Effector CD8-positive, alpha-beta T cell (primary cell): ENCODE results near the gene CAMK4.
"Not testable (repeated sequence)": the region's sequence is repeated elsewhere in the genome, so short reads cannot be mapped to it uniquely, and the experiment has no call there.

Source experiments
- DNase-seq: peaks from one replicate; lab custom pipeline; 2025; lab: John Stamatoyannopoulos, UW

CAMK4 gene

DNA sequence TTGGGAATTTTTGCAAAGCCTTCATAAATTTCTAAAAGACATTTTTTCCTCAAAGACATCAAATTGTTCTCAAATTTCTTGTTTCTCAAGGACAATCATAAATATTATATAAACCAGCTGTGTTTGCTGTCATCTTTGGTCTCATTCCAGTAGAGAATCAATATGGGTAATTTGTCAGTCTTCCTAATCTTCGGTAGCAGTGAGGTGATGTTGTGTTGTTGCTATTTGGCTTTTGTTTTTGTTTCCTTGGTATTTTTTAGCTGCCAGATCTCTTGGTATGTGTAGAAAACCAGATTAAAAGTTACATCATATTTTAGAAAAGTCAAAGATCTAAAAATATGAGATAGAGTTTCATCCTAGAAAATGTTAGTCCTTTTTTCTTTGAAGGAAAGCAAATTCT is 87.5 kb downstream of the CAMK4 start:
- DNase-seq = no peak

DNA sequence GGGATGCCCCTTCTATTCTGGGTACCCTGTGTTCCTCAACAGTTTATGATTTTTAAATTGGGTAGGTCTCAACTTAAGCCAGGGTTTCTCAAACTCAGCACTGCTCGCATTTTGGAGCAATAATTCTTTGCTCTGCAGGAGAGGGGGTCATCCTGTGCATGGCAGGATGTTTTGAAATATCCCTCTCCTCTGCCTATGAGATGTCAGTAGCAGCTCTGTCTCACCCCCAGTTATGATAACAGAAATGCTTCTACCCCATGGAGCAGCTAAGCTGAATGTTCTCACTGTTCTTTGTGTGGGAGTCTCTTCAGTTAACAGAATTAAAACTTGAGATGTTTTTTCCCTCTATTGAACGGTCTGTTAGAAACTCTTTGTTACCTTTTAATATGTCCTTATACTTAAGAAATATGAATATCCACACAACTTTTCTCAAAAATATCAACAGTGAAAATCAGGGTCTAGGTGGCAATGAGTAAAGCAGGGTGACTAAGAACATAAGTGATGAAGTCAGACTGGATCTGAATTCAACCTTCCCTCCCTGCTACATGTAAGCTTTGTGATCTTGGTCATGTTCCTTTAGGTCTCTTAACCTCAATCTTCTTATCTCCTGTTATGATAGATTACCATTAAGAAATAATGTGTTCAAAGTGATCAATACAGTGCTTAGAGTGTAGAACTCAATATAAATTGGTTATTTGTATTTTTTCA is 89.0 kb downstream of the CAMK4 start:
- DNase-seq = no peak

DNA sequence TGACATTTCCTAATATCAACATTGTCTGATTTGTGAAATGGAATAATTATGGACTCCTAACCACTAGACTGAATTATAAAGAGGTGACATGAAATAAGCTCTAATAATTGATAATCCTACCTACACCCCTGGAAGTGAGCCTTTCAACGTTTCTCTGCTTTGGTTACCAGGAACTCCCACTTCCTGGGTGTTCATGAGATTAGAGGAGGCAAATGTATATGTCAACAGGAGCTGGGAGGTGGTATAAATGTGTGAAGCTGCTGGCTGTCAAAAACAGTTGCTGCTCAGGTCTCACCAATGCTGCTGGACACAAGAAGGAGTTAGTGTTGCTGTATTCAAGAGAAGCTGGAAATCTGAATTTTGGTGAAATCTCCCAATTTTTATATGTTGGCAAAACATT is 96.8 kb downstream of the CAMK4 start:
- DNase-seq = no peak

DNA sequence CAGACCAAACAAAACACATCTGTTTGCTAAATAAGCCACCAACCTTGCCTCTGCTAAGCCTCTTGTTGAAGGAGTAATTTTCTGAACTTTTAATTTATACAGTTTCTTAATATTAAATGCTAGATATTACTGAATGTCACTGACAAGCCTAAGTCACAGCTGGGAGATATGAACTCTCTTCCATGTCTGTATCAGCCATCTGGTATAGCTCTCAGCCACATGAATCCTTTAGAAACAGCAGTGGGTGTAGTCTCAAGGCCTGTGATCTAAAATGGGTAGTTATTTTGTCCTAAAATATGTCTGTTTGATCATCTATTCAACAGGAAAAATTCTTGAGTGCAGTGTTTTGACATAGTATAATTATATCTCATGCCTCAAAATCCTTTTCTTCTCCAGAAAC is 97.2 kb downstream of the CAMK4 start:
- DNase-seq = no peak

DNA sequence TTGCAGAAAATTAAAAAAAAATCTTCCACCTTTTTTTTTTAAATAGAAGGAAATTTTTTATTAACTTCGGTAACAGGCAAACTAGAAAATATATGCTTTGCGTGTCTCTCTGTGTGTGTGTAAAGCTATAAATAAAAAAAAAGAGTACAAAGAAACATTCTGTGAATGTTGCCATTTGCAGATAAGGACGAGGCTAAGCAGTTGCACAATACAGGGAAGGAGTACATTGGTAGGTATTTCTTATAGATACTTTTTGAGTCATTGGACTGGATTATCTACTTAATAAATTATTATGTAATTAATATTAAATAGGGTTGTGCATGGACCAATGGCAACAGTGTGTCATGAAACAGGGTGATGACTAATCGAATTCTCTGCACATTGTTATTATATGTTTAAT is 102.4 kb downstream of the CAMK4 start:
- DNase-seq = no peak

DNA sequence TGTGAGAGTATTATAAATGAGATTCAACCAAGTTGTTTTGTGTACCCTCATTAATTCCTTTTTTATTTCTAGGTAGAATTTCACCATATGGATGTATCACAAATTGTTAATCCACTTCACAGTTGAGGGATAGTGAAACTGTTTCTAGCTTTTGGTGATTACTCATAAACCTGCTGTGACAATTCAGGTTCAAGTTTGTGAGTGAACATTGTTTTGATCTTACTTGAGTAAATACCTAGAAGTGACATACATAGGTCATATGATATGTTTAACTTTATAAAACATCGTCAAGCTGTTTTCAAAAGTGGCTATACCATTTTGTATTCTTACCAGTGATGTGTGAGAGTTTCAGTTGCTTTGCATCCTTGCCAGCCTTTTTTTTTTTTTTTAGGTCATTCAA is 112.9 kb downstream of the CAMK4 start:
- DNase-seq = no peak

DNA sequence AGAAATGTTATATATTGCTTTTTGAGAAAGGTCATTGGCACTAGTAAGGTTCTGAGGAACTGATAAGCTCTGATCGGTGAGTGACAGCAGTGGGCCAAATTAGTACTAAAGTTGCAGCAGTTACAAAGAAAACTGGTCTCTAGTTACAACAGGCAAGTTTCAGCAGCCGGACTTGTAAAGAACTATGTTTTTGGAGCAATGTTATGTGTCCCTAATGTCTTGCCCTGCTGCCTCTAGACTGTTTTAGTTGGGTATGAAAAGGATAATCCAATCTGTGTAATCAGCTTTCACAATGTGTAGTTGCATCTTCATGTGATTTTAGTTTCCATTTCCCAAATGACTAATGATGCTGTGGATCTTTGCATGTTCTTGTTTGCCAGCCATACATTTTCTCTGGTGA is 113.5 kb downstream of the CAMK4 start:
- DNase-seq = no peak

DNA sequence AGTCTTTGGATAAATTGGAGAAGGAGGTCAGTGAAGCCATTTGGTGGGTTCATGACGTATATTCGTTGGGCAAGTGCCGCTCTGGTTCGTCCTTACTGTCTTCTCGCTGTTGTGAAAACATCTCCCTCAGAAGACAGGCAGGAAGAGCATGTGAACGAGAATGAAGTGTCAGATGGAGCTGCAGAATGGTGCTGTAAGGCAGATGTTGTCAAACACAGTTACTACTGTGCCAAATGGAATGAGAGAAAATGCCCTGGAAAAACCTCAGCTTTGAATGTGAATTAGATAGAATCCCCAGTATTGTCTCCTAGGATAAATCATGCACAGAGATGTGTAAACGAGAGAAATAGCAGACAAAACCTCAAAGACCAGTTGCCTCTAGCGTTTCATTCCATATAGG is 121.5 kb downstream of the CAMK4 start:
- no peak for DNase-seq

DNA sequence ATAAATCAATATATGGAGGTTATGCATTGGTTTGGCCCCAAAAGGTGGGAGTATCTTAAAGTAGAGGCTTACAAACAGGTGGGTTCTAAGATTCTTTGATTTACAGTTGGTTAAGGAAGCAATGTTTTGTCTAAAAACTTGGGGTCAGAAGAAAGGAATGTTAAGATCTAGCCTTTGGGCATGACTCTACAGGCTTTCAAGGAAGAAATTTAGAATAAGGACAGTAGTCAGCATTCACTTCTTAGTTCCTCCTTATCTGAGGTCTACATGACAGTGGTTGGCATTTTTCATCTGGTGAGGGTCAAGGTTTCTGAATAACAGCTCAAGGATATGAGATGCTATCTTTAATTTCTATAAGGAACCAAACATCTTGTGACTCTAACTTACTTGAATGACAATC is 122.8 kb downstream of the CAMK4 start:
- no peak for DNase-seq

DNA sequence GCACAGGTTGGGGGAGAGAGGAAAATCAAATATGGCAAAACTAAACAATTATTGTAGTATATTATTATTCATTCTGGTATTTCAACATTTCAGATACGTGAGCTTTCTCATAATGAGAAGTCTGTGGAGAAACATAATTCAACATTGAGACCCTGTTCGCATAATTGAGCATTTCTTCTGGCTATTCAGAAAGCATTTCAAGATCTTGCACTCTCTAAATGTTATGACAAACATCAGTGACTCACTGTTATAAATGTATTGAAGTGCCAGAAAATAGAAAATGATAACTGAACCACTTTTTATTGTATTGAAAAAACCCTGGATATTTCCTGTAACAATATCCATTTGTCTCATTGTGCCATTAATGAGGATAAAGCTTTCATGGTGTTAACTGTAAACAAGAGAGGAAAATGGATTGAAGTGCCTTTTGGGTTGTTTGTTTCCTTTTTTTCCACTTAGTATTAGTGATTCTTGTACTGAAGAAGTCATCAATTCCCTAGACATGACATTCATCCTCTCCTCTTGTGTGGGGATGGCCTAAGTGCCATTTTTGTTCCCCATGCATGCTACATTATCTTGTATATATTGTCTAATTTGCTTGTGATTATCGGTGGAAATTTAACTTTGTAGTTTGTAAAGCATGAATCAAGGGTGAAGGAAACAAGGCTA is 124.6 kb downstream of the CAMK4 start:
- DNase-seq = no peak

DNA sequence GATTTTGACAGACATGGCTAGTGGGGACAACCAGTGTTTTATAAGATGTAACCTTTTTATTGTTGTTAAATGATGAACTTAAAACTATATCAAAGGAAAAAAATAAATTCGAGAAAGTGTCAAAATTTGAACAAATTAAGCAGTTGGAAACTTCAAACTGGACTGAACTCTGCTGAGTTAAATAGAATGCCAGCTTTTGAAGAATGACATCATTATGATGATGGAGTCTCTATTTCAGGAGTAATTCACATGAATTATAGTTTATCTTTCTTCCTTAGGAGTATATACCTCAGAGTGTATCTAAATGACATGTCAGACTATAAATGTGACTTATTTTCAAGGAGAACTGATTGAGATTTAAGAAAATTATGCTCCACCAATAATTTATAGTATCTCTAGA is 125.2 kb downstream of the CAMK4 start:
- DNase-seq = no peak

DNA sequence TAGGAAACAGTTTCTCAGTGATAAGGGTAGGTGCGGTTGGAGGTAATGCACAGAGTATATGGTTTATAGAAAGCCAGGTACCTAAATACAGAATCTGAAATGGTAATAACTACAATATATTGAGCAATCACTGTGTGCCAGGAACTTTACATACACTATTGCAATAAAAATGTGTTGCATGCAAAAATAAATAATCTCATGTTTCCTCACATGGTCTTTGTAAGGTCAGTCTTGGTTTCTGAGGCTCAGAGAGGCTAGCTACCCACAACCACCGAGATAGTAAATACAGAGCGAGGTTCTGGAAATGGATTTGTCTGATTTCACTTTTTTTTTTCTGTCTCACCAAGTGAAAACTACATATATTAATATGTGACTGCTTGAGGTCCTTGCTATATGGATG is 128.9 kb downstream of the CAMK4 start:
- DNase-seq = no peak

DNA sequence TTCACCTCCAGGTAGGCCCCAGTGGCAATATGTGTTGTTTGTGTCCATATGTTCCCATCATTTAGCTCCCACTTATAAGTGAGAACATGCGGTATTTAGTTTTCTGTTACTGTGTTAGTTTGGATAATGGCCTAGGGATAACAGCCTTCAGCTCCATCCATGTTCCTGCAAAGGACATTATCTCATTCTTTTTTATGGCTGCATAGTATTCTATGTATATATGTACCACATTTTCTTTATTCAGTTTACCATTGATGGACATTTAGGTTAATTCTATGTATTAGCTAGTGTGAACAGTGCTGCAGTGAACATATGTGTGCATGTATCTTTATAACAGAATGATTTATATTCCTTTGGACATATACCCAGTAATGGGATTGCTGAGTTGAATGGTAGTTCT is 134.5 kb downstream of the CAMK4 start:
- not testable (repeated sequence) for DNase-seq

DNA sequence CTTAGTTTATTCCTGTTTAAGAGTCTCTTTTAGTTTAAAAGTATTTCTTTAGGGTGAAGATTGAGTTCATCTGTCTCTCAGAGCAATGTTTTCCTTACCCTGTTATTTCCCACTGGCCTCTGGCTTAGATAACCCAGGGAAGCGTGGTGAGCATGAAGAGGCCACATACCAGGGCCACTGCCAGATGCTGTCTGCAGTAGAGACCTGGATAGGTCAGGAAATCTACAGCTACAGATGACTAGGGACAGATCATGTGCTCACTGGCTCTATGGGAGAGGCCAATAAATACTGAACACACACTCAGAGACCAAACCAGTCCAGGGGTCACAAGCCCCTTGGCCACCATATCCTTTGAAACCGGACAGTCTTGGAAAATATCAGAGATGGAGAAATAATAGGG is 136.0 kb downstream of the CAMK4 start:
- DNase-seq = no peak

DNA sequence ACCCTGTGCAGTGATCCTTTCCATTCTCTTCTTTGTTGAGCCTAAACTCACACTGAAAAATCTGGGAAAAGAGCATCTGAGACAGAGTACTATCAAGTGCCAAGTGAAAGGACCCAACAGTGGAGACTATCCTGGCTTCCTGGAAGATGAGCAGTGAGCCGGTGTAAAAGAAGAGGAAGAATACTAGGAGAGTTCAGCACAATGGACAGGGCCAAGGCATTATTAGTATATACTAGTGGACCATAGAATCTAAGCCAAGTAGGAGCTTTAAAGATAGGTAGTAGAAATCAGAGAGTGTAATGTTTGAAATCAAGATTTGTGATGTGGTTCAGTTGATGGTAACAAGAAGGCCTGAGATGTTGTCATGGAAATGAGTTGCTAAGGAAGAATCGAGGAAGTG is 140.8 kb downstream of the CAMK4 start:
- DNase-seq = no peak

DNA sequence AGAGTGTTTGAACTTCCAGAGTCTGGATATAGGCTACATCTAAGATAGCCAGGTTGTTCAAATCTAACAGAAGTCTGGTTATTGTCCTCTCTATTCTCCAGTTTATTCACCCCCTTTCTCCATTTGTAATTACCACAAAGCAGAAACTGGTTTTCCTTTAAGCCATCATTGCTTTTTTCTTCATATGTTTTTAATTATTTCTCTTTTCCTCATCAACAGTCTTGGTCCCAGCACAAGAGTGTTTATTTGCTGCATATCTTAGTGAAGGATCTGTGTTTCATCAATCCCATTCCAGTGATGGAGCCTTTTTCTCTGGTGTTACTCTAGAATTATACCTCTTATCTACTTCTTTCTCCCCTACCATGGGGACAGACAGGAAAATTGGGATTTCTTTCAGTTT is 142.2 kb downstream of the CAMK4 start:
- no peak for DNase-seq

DNA sequence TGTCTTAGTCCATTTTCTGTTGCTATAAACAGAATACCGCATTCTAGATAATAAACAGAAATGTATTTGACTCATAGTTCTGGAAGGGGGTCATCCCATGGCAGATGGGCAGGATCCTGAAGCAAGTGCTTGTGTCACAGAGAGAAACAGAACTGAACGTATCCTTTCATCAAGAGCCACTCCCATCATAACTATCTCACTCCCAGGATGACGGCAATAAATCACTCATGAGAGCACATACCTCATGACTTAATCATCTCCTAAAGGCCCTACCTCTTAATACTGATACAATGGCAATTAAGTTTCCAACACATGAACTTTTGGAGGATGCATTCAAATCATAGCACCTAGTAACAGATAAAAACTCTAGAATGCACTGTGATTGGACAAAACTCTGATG is 142.9 kb downstream of the CAMK4 start:
- DNase-seq = no peak

DNA sequence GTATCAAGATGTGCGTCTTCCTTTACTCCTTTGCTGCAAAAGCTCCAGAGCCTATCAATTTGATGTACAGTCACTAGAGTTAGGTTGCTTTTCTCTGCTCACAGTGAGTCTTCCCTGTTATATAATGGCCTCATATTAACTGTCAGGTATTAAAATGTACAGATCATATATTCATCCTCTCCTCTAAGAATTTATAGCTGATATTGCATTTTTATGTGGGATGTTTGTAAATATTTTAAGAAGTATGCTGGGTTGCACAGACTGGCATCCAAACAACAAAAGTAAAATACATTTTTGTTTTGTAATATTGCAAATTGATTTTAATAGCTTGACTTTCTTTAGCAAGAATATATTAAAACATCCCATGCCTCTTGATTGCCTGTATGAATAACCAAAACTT is 148.6 kb downstream of the CAMK4 start:
- no peak for DNase-seq

DNA sequence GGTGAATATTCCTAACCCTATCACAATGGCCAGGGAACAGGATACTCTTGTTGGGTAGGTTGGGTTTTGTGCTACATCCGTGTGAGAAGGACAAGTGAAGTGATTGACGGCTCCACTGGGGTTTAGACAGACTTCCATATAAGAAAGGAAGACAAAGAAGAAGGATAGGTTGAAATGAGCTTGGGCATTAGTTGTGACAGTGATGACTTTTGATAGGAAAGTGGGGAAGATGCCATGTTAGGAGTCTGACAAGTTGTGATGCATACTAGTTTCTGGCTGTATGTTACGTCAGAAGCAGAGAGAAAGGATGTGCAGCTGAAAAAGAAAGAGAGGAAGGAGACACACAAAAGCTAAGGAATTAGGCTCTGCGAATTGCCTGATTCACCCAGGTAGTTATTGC is 150.2 kb downstream of the CAMK4 start:
- DNase-seq = no peak

DNA sequence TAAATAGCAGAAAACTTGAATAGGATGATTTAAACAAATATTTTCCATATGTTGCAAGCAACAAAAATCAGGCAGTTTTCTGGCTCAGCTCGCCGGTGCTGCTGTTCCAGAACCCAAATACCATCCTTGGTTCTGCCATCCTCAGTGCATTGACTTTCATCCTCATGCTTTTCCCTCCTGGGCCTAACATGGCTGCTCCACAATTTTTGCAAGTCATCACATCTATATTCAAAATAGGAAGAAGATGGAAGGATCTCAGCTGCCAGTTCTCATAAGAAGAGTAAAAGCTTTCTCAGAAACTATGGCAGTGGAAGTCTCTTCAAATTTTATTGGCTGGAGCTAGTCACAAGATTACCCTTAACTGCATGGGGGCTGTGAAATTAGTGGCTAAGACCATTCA is 151.5 kb downstream of the CAMK4 start:
- no peak for DNase-seq

DNA sequence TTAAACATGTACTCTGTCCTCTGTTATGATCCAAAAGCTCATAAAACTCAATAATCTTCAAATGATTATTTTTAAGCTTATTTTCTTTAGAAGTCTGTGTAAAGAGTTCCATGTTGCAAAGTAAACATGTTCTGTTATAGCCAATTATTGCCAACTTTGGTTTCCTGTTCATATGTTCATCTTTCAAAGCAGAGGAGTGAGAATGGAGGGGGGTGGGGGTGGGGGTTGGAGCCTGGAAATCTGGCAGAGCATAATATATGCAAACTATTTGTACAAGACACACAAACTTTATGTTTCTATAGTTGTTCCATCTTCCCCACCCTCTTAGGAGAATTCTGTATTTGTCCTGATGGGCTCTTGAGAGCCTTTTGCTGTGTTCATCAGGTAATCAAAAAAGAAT is 153.1 kb downstream of the CAMK4 start:
- DNase-seq = no peak

DNA sequence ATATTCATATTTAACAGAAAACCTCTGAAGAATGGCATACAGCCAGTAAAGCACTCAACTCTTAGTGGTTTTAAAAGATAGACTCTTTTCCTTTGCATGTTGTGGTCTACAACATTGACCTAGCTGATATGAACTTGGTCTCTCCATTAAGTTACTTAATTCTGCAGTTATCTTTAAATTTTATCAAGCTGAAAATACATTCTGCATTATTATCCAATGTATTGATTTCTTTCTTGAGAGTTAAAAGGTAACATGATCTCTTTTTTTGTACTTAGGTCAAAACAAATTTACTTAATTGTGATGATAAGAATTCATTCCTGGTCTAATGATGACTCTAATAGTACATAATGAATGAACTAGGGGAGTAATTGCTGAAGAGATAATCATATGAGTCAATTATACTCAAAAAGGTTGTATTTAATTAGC is 155.2 kb downstream of the CAMK4 start:
- DNase-seq = no peak

DNA sequence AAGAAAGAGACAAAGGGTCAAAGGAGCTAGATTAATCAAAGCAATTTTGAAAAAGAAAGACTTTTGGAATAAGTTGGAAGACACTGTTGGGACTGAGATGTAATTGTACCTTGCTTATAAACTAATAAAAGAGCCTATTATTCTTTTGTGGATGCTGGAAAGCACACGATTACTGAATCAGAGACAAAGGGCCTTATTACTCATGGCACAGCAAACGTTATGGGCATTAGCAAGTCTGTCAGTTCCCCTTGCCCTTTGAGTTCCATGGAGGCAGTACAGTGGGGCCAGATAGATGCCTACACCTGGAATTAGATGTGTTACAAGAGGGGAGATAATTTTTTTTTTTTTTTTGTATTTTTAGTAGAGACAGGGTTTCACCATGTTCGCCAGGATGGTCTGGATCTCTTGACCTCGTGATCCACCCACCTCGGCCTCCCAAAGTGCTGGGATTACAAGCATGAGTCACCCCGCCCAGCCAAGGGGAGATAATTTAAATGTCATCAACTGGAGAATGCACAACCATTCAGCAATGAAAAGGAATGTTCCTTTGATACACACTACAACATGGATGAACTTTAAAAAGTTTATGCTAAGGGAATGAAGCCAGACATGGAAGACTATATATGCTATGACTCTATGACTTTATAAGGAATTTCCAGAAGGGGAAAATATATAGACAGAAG is 159.2 kb downstream of the CAMK4 start:
- DNase-seq = no peak
